ENCODE data around the gene ZNF219. TPM values are rescaled to one million over a fixed set of nuclear protein-coding genes. Genes with fewer than 3 reads are reported as not detected.

The ZNF219 gene
- total RNA-seq, 1 donor from 2014 or later = 50.0 TPM

- no peak for ATAC-seq (ENCODE audit: poor library complexity)
- no peak for DNase-seq
- intact Hi-C loops (cut with DNase I) = no loop called here
Observed at GRCh38 chr14:21073921-21074320, 24.5 kb downstream of the ZNF219 start.

DNA sequence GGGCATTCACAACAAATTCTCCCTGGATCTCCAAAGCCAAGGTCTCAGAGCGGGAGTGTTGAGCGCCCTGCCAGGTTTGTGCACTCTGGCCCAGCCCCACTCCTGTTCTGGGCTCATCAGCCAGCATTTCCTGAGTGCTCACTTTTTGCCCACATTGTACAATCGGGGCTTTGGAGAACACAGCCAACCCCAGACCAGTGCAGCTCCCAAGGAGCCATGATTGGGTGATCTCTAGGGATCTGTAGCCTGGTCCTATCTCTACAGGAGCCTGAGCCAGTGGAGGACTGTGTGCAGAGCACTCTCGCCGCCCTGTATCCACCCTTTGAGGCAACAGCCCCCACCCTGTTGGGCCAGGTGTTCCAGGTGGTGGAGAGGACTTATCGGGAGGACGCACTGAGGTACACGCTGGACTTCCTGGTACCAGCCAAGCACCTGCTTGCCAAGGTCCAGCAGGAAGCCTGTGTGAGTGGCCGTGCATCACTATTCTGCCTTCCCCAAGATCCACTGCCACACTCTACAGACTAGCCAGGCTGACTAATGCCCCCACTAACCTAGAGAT lies 25.6 kb downstream of the ZNF219 start:
- ATAC-seq (ENCODE audit: poor library complexity) = no peak
- intact Hi-C loops (cut with DNase I) = no loop called here
- DNase-seq = no peak

DNA sequence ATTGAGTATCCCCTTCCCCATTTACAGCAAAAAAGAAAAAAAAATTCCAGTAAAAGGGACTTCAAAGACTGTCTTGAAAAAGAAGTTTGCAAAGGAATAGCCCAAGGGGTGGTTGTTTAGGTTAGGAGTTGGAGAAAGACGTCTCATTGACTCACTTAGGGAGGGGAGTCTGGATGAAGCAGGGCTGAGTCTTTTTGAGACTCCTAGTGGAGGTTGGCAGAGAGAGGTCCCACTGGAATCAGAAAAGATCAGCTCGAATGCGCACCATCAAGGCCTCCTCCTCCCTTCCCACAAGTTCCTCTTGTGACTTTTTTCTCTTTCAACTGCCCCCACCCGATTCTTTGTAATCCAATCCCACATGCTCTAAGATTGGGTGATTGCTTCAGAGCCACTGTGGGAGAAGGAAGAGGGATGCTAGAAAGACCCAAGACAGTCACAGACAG lies 26.4 kb downstream of the ZNF219 start:
- intact Hi-C loops (cut with DNase I) = no loop called here
- no peak for DNase-seq
- ATAC-seq (ENCODE audit: poor library complexity) = peak; percentile 1

- peak; percentile 93 for DNase-seq
- intact Hi-C loops (cut with DNase I) = loop anchor here (1.0 kb wide), 1 partner anchor 33 kb away; no protein-coding TSS in a partner anchor
- peak; percentile 72 for ATAC-seq (ENCODE audit: poor library complexity)
Observed at GRCh38 chr14:21071225-21072030, 27.0 kb downstream of the ZNF219 start.

DNA sequence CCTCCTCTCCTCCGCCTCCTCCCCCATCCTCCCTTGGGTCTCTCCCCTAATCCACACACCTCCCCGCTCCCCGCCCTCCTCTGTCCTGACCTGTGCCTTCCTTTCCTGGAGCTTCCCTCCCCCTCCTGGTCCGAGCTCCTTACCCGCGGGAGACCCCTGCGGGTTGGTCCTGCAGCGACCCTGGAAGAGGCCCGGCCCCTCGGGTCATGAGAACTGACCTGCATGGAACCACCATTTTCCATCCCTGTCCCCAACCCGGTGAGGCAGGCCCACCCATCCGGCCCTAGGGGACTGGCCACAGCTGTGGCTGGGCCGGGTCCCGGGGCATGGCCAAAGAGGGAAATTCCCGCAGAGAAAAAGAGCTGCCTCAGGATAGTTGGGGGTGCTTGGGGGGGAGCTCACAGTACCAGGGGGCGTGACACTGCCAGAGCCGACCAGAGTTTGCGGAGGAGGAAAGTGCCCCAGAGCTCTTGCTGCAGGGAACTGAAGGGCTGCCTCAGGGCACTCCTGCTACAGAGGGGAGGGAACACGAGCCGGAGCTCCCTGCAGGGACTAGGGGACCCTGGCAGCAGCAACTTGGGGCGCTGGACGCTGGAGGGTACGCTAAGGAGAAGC lies 27.7 kb downstream of the ZNF219 start:
- ATAC-seq (ENCODE audit: poor library complexity) = peak; percentile 23
- intact Hi-C loops (cut with DNase I) = loop anchor here (1.0 kb wide), 1 partner anchor 34 kb away; no protein-coding TSS in a partner anchor
- peak; percentile 70 for DNase-seq

- peak; percentile 83 for DNase-seq
- ATAC-seq (ENCODE audit: poor library complexity) = peak; percentile 79
- intact Hi-C loops (cut with DNase I) = no loop called here
Observed at GRCh38 chr14:21070083-21070609, 28.3 kb downstream of the ZNF219 start, which contains the start of gene ARHGEF40. Gene ARHGEF40, plus strand, starts transcription at chr14:21070304. Its CDS starts 93 bp downstream, at chr14:21070397.

DNA sequence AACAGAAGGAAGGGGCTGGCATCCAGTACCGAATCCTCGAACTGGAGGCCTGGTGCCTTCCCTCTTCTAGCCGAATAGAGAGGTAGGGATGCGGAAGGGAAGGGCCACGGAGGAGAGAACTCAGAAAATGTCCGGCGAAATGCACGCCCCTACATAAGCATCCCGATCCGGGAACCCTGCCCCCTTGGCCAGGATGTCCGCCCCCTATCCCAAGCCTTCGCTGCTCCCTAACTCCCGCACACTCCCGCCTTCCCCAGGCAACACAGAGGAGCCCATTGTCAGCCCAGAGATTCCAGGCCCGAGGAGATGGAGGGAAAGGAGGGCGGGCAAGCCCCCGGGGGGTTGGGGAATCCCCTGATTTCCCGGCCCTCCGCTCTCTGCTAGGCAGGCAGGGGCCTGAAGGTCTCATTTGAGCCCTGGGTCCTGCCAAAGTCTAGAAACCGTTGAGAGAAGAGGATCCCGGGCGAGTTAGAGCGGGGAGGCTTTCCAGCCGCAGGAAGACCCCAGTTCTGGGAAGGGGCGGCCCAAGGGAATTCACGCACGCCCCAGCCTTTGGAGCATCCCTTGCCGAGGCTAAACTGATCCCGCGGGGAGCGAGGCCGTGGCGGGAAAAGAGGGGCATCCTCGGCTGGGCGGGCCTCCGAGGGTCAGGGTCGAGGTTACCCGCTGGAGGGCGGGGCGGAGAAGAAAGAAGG lies 28.9 kb downstream of the ZNF219 start:
- ATAC-seq (ENCODE audit: poor library complexity) (peak; percentile 15), DNase-seq (peak; percentile 72)
- intact Hi-C loops (cut with DNase I) = no loop called here

DNA sequence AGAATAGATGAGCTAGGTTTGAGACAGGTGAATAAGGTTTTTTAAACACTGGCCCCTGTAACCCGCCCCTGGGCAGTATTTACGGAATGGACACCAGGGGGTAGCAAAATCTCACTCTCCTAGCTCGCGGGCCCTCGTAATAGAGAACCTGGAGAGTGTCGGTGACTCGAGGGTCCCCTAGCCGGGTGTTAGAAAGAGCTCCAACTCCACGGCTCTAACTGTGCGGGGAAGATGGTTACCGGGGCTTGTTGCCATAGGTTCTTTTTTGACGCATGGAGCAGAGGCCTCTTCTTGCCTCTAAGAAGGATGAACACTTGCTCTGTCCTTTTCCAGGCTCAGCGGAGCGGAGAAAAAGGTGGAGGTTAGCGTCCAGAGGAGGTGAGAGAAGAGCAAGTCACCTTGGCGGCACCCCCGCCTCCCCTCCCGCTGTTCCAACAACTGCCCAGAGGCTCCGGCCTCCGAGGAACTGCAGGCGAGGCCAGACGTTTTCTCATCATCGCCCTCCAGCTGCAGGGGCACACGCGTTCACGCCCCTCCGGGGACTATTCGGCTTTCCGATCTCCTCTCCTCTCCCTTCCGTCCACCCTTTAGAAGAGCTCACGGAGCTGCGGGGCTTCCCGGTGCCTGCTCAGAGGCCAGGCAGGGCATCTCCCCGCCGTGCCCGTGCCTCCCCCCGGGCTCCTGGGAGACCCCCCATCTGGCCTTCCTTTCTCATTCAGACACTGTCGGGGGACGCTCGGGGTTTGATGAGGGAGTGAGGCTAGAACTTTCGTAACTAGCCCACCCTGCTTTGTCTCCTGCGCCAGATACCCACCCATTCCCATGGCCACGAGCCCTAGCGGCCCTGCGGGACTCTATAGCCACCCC lies 29.7 kb downstream of the ZNF219 start:
- ATAC-seq (ENCODE audit: poor library complexity) (peak; percentile 55), DNase-seq (peak; percentile 69)
- intact Hi-C loops (cut with DNase I) = no loop called here

DNA sequence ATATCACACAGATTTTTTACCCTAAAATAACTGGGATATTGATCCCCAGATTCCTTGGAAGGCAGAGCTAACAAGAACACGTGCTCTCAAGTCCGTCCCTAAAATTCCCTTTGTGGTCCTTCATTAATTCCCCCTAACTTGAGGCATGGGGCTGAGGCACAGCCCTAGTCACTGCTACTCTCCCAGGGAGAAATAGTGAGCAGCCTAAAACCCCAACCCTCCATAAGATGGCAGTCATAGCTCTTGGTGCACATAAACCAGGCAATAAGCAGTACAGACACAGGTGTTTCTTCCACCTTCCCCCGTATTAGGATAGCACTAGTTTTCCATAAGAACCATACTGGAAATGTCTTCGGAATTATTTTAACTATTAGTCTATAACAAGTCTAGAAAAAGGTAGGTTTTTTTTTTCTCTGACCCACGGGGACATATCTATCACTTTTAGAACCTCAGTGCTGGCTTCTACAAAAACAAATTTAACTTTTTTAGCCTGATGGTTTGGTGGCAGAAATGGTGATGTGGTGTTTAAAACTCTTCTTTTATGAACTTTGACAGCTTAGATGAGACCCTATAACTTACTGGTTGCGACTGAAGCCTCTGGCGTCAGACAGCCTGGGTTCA lies 31.5 kb downstream of the ZNF219 start:
- ATAC-seq (ENCODE audit: poor library complexity) = no peak
- intact Hi-C loops (cut with DNase I) = no loop called here
- no peak for DNase-seq

DNA sequence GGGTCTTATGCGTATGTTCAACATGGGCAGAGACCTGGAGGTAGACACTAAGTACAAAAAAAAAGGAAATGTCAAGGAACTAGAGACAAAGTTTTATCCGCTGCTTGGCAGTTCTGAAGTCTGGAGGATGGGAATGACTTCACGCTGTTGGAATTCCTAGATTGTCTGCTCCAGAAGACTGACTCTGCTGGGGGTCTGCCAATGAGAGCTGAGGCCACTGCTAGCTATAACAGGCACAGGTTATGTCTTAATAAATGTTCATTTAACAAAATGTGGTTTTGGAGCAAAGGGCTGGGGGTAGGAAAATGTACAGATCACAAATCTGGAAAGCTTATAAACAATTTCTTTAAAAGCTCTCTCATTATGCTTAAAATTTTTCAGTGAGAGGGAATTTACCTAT lies 35.0 kb downstream of the ZNF219 start:
- DNase-seq (no peak), ATAC-seq (ENCODE audit: poor library complexity) (peak; percentile 57)
- intact Hi-C loops (cut with DNase I) = no loop called here

DNA sequence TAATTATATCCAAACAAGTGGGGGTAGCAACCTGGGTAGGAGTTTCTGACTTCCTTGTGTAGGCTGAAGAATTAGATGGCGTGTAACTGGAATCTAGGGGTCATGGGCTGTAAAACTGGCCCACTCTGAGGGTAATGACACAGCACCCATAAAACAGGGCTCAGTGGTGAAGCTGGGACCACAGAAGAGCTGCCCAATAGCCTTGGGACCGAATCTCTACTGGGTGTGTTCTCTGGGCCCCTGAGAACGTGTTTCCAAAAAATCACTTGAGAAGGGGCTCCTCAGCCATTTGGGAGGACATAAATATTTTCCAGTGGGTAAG lies 37.1 kb downstream of the ZNF219 start:
- DNase-seq = no peak
- ATAC-seq (ENCODE audit: poor library complexity) = no peak
- intact Hi-C loops (cut with DNase I) = no loop called here

GRCh38 chr14:21060614-21061346 lies 37.7 kb downstream of the ZNF219 start:
- intact Hi-C loops (cut with DNase I) = no loop called here
- ATAC-seq (ENCODE audit: poor library complexity) = no peak
- DNase-seq = no peak

DNA sequence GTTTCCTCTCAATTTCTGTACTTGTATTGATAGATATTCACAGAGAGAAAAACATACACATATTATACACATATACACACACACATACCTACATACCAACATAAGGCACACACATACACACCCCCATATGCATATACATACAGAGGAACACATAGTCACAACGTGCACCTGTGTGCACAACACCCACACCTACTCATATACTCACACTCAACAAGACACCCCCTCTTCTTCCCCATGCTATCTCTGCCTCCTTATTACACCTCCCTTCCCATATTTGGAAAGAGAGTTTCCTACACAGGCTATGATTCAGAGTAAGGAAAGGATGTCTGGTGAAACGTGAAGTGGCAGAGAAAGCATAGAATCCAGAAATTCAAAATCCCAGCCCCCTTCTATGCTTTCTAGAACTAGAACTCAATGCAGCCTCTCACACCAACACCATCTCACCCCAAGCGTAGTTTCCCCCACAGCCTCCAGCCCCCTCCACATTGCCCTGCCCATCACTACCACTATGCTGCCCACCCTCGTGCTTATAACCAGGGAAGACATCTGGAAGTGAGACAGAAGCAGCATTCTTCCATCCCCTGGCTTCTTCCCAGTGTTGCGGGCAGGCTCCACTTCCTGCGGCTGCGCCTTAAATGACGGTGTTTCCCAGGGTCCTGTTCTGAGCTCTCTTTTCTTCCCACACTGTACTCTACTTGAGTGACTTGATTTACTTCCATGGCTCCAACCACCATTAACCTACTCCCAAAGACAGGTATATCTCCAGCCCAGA lies 38.4 kb downstream of the ZNF219 start:
- ATAC-seq (ENCODE audit: poor library complexity) (no peak), DNase-seq (no peak)
- intact Hi-C loops (cut with DNase I) = no loop called here

DNA sequence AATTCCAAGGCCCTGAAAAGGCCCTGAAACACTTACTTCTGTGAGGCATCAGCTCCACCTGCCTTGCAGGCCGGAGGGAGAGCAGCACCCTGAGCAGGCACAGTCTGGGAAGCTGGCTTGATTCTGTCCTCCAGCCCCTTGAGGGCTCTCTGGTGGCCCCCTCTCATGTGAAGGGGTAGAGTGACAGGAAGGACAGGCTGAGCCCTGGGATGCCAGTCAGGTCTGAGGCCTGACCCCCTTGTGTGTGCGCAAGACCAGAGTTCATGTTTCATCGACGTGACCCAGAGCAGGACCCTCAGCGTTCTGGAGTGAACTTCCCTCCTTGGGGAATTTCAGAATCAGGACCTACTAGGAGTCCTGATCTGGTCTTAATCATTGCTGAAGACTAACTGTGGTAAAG lies 39.6 kb downstream of the ZNF219 start:
- DNase-seq (no peak), ATAC-seq (ENCODE audit: poor library complexity) (no peak)
- intact Hi-C loops (cut with DNase I) = no loop called here

DNA sequence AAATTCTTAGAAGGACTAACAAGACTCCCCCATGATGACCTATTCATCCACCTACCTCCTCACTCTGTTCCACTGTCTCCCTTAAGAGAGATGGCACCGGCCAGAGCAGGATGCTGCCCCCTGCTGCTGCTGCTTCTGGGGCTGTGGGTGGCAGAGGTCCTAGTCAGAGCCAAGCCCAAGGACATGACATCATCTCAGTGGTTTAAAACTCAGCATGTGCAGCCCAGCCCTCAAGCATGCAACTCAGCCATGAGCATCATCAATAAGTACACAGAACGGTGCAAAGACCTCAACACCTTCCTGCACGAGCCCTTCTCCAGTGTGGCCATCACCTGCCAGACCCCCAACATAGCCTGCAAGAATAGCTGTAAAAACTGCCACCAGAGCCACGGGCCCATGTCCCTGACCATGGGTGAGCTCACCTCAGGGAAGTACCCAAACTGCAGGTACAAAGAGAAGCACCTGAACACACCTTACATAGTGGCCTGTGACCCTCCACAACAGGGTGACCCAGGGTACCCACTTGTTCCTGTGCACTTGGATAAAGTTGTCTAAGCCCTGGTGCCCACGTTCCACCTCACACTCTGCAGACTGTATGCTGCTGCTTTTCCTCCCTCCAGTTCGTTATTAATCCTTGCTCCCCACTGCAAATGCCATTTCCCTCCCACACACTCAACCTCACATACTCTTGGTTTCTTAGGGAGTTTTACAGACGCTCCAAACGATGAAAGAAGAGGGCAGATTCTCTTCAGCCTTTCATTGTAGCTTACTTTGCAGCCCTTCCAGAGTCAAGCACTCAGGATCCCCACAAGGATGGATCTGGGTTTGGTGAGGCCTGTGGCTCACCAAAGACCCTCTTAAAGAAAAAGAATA lies 40.4 kb downstream of the ZNF219 start, which contains the start of gene RNASE8:
TSS of gene RNASE8 (plus strand) at position 20 of the 873 bp plus-strand sequence. CDS start at position 91, 71 bp downstream.
- intact Hi-C loops (cut with DNase I) = no loop called here
- ATAC-seq (ENCODE audit: poor library complexity) (peak; percentile 30), DNase-seq (no peak)

All from Right ventricle myocardium superior (tissue), 1 donor.